Measurements from ENCODE around the gene TIMP1. TPM values are rescaled to one million over a fixed set of nuclear protein-coding genes. Genes with fewer than 3 reads are reported as not detected.

Gene TIMP1
- total RNA-seq, 1 experiment from 2014 or later, result 101 TPM

- in situ Hi-C loops (cut with HindIII; ENCODE audit: low pct_unique_long_range_greater_than_20kb, low sequenced_read_pairs), result no loop called here
- DNase-seq (ENCODE audit: low read depth), result no peak
Observed at GRCh38 chrX:47571896-47572295, 10.3 kb upstream of the TIMP1 start.

- in situ Hi-C loops (cut with HindIII; ENCODE audit: low pct_unique_long_range_greater_than_20kb, low sequenced_read_pairs), result no loop called here
- DNase-seq (ENCODE audit: low read depth), result no peak
Observed at GRCh38 chrX:47572773-47573340, 9.4 kb upstream of the TIMP1 start.

- no peak for DNase-seq (ENCODE audit: low read depth)
- in situ Hi-C loops (cut with HindIII; ENCODE audit: low pct_unique_long_range_greater_than_20kb, low sequenced_read_pairs), result no loop called here
Observed at GRCh38 chrX:47573341-47574075, 8.7 kb upstream of the TIMP1 start.

- in situ Hi-C loops (cut with HindIII; ENCODE audit: low pct_unique_long_range_greater_than_20kb, low sequenced_read_pairs), result no loop called here
- no peak for DNase-seq (ENCODE audit: low read depth)
Observed at GRCh38 chrX:47574076-47574546, 8.1 kb upstream of the TIMP1 start.

- in situ Hi-C loops (cut with HindIII; ENCODE audit: low pct_unique_long_range_greater_than_20kb, low sequenced_read_pairs), result no loop called here
- DNase-seq (ENCODE audit: low read depth), result no peak
Observed at GRCh38 chrX:47574547-47575301, 7.5 kb upstream of the TIMP1 start.

- no peak for DNase-seq (ENCODE audit: low read depth)
- in situ Hi-C loops (cut with HindIII; ENCODE audit: low pct_unique_long_range_greater_than_20kb, low sequenced_read_pairs), result no loop called here
Observed at GRCh38 chrX:47576021-47576898, 6.0 kb upstream of the TIMP1 start.

GRCh38 chrX:47577424-47577823 is 4.8 kb upstream of the TIMP1 start:
- in situ Hi-C loops (cut with HindIII; ENCODE audit: low pct_unique_long_range_greater_than_20kb, low sequenced_read_pairs), result no loop called here
- no peak for DNase-seq (ENCODE audit: low read depth)

GRCh38 chrX:47577901-47578300 is 4.3 kb upstream of the TIMP1 start:
- in situ Hi-C loops (cut with HindIII; ENCODE audit: low pct_unique_long_range_greater_than_20kb, low sequenced_read_pairs), result no loop called here
- DNase-seq (ENCODE audit: low read depth), result no peak

- in situ Hi-C loops (cut with HindIII; ENCODE audit: low pct_unique_long_range_greater_than_20kb, low sequenced_read_pairs), result no loop called here
- DNase-seq (ENCODE audit: low read depth), result no peak
Observed at GRCh38 chrX:47578692-47579091, 3.5 kb upstream of the TIMP1 start.

- DNase-seq (ENCODE audit: low read depth), result no peak
- in situ Hi-C loops (cut with HindIII; ENCODE audit: low pct_unique_long_range_greater_than_20kb, low sequenced_read_pairs), result no loop called here
Observed at GRCh38 chrX:47579537-47579936, 2.7 kb upstream of the TIMP1 start.

- no peak for DNase-seq (ENCODE audit: low read depth)
- in situ Hi-C loops (cut with HindIII; ENCODE audit: low pct_unique_long_range_greater_than_20kb, low sequenced_read_pairs), result no loop called here
Observed at GRCh38 chrX:47583240-47583861, 1.1 kb downstream of the TIMP1 start.

GRCh38 chrX:47584714-47585113 is 2.5 kb downstream of the TIMP1 start:
- DNase-seq (ENCODE audit: low read depth), result no peak
- in situ Hi-C loops (cut with HindIII; ENCODE audit: low pct_unique_long_range_greater_than_20kb, low sequenced_read_pairs), result no loop called here

GRCh38 chrX:47585273-47585672 is 3.0 kb downstream of the TIMP1 start:
- in situ Hi-C loops (cut with HindIII; ENCODE audit: low pct_unique_long_range_greater_than_20kb, low sequenced_read_pairs), result no loop called here
- no peak for DNase-seq (ENCODE audit: low read depth)

GRCh38 chrX:47586043-47586787 is 4.0 kb downstream of the TIMP1 start:
- DNase-seq (ENCODE audit: low read depth), result no peak
- in situ Hi-C loops (cut with HindIII; ENCODE audit: low pct_unique_long_range_greater_than_20kb, low sequenced_read_pairs), result no loop called here

- DNase-seq (ENCODE audit: low read depth), result peak; percentile 6
- in situ Hi-C loops (cut with HindIII; ENCODE audit: low pct_unique_long_range_greater_than_20kb, low sequenced_read_pairs), result no loop called here
Observed at GRCh38 chrX:47587091-47587891, 5.1 kb downstream of the TIMP1 start.

- in situ Hi-C loops (cut with HindIII; ENCODE audit: low pct_unique_long_range_greater_than_20kb, low sequenced_read_pairs), result no loop called here
- DNase-seq (ENCODE audit: low read depth), result no peak
Observed at GRCh38 chrX:47587906-47588735, 5.9 kb downstream of the TIMP1 start.
